GM18505 (cell line): ENCODE results near the gene ZBTB48.
"Not testable (repeated sequence)": the region's sequence is repeated elsewhere in the genome, so short reads cannot be mapped to it uniquely, and the experiment has no call there.

ENCODE experiments used
- ATAC-seq: cut with Tn5 transposase; IDR thresholded peaks from one replicate; pipeline ENCODE4 v1.9.1; 2021; ENCODE audit not compliant: unreplicated experiment
- POLR2A ChIP-seq: IDR thresholded peaks from 4 replicates; pipeline ENCODE4 v1.6.1; 2011; ENCODE audit warnings: borderline replicate concordance; ENCODE audit not compliant: insufficient read depth, insufficient read length; ENCODE audit errors: extremely low read depth

The ZBTB48 gene

DNA sequence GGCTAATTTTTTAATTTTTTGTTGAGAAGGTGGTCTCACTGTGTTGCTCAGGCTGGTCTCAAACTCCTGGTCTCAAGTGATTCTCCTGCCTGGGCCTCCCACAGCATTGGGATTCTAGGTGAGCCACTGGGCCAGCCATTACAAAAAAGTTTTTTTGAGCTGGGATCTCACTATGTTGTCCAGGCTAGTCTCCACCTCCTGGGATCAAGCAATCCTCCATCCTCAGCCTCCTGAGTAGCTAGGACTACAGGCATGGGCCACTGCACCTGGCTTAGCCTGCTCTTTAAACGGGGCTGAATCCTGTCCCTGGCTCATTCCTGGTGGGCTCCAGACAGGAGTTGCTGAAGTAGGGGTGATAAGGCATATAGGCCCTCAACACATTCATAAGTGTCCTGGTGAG lies 22.2 kb upstream of the ZBTB48 start:
- ATAC-seq = no peak
- no peak for TF ChIP-seq POLR2A

DNA sequence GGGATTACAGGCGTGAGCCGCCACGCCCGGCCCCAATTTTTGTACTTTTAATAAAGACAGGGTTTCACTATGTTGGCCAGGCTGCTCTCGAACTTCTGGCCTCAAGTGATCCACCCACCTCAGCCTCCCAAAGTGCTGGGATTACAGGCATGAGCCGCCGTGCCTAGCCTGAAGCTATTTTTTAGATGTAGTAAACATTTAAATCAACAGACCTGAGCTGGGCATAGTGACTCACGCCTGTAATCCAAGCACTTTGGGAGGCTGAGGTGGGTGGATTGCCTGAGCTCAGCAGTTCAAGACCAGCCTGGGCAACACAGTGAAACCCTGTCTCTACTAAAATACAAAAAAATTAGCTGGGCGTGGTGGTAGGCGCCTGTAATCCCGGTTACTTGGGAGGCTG lies 20.6 kb upstream of the ZBTB48 start:
- ATAC-seq = not testable (repeated sequence)

DNA sequence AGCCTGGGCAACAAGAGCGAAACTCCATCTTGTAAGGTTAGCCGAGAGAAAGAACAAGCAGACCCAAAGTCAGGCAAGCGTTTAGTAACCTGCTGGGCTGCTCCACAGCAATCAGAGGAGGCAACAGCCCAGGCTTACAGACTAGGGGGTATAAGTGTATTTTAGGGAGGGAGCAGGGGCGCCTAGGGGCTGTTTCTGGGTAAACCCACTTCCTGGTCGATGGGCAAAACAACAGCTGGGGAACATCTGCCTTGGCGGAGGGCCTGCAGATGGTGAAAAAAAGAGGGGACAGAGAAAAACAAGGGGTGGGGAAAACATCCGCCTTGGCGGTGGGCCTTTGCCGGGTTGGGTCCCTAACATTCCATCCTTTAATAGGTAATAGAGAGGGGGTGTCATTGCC lies 19.5 kb upstream of the ZBTB48 start:
- no peak for TF ChIP-seq POLR2A
- ATAC-seq = no peak

DNA sequence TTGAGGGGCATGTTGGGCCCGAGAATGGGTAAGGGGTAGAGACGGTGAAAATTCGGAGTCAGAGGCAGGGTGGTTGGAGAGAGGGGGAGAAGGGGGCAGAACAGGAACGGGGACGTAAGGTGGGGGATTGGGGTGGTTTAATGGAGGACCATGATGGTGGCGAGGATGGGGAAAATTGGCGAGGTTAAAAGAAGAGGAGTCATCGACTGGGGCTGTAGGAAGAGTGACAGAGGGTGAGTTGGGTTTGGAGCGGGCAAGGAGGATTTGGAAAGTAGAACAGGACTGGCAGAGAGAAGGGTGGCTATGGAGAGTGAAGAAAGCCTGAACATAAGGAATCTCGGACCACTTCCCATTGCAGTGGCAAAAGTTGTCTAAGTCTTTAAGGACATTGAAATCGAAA lies 10.8 kb upstream of the ZBTB48 start:
- TF ChIP-seq POLR2A = no peak
- no peak for ATAC-seq

DNA sequence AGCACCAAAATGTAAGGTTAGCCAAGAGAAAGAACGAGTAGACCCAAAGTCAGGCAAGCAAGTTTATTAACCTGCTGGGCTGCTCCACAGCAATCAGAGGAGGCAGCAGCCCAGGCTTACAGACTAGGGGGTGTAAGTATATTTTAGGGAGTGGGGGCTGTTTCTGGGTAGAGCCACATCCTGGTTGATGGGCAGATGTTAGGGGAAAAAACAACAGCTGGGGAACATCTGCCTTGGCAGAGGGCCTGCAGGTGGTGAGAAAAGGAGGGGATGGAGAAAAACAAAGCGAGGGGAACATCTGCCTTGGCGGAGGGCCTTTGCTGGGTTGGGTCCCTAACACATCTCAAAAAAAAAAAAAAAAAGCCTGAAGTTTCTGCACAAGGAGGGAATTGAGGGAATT lies 9.7 kb upstream of the ZBTB48 start:
- no peak for TF ChIP-seq POLR2A
- ATAC-seq = no peak

DNA sequence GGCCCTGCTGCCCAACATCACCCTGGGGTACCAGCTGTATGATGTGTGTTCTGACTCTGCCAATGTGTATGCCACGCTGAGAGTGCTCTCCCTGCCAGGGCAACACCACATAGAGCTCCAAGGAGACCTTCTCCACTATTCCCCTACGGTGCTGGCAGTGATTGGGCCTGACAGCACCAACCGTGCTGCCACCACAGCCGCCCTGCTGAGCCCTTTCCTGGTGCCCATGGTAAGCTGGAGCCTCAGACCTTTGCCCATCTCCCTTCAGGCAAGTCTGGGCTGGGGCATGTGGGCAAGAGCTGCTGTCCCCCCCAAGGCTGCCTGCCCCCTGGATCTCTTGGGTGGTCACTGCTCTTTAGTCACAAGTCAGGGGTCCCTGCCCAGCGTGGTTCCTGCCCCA lies 8.8 kb upstream of the ZBTB48 start:
- no peak for TF ChIP-seq POLR2A
- ATAC-seq = no peak

DNA sequence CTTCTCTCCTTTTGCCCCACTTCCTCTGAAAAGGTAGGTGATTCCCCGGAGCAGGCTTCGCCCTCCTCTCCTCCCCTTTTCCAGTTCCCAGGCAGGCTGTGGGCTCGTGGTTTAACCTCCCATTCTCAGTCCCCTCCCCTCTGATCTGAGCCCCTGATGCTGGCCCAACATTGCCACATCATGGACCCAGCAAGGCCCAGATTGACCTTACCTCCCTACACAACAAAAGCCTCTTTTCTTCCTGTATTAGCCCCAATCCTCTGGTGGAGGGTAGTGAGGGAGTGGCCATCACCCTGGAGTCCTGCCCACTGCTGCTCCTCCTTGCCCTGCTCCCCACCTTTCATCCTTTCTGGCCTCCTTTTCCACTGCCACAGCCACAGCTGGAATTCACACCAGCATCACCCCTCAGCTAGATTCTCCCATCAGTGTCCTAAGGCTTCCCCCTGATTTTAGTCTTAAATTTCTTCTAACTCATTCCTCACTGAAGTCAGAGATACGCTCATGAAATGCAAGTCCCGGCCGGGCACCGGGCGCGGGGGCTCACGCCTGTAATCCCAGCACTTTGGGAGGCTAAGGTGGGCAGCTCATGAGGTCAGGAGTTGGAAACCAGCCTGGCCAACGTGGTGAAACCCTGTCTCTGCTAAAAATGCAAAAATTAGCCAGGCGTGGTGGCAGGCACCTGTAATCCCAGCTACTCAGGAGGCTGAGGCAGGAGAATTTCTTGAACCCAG lies 7.0 kb upstream of the ZBTB48 start:
- ATAC-seq = no peak
- TF ChIP-seq POLR2A = no peak

DNA sequence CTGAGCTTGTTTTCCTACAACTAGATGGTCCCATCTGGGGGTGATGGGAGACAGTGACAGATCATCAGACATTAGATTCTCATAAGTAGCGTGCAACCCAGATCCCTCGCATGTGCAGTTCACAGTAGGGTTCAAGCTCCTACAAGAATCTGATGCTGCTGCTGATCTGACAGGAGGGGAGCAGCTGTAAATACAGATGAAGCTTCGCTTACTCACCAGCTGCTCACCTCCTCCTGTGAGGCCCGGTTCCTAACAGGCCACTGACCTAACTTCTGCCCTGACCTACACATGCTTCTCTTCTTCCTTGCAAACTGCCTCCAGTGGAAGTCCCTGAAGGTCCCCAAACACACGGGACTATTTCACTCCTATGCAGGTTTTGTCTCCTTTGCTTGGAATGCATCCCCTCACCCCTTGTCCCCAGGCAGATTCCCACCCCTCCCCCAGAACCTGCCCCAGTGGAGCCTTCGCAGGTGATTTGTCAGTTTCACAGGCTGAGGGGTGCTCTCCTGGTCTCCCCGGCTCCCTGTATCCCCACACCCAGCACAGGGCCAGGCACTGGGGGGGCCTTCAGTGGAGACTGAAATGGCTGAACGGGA lies 5.7 kb upstream of the ZBTB48 start:
- no peak for TF ChIP-seq POLR2A
- no peak for ATAC-seq

DNA sequence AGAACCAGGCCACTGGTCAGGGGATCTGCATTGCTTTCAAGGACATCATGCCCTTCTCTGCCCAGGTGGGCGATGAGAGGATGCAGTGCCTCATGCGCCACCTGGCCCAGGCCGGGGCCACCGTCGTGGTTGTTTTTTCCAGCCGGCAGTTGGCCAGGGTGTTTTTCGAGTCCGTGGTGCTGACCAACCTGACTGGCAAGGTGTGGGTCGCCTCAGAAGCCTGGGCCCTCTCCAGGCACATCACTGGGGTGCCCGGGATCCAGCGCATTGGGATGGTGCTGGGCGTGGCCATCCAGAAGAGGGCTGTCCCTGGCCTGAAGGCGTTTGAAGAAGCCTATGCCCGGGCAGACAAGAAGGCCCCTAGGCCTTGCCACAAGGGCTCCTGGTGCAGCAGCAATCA lies 5.0 kb upstream of the ZBTB48 start:
- TF ChIP-seq POLR2A = no peak
- ATAC-seq = no peak

DNA sequence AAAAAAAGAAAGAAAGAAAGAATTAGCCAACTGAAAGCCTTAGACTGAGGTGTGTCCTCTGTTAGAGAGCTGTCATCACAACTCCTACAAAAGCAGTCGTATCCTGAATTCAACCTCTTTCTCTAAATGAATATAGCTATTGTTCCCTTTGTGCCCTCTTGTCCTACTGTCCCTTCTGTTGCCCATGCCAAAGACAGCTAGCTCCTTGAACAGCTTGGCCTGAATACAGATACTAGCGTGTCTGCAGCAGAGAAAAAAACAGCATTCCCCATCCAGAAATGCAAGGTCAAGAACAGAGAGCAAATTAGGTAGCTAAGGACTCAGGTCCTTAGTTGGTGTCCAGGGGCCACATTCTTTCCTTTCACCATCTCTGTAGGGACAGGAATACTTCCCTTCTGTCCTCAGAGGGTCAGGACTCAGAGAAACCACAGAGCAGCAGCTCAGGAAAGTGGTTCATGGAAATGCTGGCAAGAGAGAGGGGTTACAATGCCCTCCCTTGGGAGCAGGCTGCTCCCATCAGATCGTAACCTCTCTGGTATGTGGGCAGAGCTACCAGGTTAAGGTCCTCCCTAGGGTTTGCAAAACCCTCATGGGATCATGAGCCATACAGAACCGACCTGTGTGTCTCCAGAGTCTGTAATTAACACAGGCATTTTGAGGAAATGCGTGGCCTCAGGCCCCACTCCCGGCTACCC lies 1.8 kb upstream of the ZBTB48 start:
- ATAC-seq = no peak
- no peak for TF ChIP-seq POLR2A

DNA sequence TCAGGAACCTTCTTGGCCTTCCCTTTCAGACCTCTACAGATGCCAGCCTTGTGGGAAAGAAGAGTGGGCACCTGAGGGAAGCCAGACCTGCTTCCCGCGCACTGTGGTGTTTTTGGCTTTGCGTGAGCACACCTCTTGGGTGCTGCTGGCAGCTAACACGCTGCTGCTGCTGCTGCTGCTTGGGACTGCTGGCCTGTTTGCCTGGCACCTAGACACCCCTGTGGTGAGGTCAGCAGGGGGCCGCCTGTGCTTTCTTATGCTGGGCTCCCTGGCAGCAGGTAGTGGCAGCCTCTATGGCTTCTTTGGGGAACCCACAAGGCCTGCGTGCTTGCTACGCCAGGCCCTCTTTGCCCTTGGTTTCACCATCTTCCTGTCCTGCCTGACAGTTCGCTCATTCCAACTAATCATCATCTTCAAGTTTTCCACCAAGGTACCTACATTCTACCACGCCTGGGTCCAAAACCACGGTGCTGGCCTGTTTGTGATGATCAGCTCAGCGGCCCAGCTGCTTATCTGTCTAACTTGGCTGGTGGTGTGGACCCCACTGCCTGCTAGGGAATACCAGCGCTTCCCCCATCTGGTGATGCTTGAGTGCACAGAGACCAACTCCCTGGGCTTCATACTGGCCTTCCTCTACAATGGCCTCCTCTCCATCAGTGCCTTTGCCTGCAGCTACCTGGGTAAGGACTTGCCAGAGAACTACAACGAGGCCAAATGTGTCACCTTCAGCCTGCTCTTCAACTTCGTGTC lies 995 bp upstream of the ZBTB48 start:
- no peak for TF ChIP-seq POLR2A

DNA sequence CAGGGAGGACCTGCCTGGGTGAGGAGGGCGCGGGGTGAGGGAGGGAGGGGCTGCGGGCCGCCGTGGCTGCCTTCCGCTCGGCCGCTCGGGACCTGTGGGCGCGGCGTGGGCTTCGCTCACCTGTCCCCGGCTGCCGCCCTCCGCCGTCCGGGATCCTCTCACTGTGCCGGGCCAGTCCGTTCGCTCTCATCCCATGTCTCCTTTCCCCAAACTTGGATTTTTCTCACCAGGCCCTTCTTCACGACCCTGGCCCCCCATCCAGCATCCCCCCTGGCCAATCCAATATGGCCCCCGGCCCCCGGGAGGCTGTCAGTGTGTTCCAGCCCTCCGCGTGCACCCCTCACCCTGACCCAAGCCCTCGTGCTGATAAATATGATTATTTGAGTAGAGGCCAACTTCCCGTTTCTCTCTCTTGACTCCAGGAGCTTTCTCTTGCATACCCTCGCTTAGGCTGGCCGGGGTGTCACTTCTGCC lies 362 bp downstream of the ZBTB48 start:
- no peak for ATAC-seq
- no peak for TF ChIP-seq POLR2A

More for the DNA sequence above, 995 bp upstream of the ZBTB48 start:
- no peak for ATAC-seq

DNA sequence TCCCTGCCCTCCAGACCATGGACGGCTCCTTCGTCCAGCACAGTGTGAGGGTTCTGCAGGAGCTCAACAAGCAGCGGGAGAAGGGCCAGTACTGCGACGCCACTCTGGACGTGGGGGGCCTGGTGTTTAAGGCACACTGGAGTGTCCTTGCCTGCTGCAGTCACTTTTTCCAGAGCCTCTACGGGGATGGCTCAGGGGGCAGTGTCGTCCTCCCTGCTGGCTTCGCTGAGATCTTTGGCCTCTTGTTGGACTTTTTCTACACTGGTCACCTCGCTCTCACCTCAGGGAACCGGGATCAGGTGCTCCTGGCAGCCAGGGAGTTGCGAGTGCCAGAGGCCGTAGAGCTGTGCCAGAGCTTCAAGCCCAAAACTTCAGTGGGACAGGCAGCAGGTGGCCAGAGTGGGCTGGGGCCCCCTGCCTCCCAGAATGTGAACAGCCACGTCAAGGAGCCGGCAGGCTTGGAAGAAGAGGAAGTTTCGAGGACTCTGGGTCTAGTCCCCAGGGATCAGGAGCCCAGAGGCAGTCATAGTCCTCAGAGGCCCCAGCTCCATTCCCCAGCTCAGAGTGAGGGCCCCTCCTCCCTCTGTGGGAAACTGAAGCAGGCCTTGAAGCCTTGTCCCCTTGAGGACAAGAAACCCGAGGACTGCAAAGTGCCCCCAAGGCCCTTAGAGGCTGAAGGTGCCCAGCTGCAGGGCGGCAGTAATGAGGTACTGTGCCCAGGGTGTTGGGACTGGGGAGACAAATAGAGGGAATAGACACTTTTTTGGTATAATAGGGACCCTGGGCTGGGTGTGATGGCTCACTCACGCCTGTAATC lies 1.0 kb downstream of the ZBTB48 start:
- no peak for TF ChIP-seq POLR2A
- ATAC-seq = no peak
